ENCODE measurements around the gene ANKS1B. TPM values are rescaled to one million over a fixed set of nuclear protein-coding genes. Genes with fewer than 3 reads are reported as not detected.

Gene ANKS1B
- total and polyA plus RNA-seq, 10 of the 15 experiments (the other 5 are each of a cell fraction or from before 2014, with no cell fraction given) = 0.16 to 1.3 (median 0.82) TPM; not detected in 7

- ChIA-PET RAD21 (ENCODE audit: unreplicated experiment) (no interaction called here), SMC1A (ENCODE audit: uncharacterized antibody, unreplicated experiment) (no interaction called here), CTCF (interaction anchor here (1.5 kb wide), 1 partner anchor 20 kb away, joined by 4 read pairs; no protein-coding TSS in a partner anchor), POLR2A (no interaction called here)
- no peaks in the 10 kb centered on the region for H3K27me3 ChIP-seq (replicated peaks in 1 of 2; ENCODE audit: control insufficient read depth in 2 of 2, insufficient read depth in 2 of 2, low read length in 1 of 2)
- H3K27ac ChIP-seq (ENCODE audit: control insufficient read depth, insufficient read depth) = no peak overlapping the region
- ATAC-seq = no peak
- no peak overlapping the region for H3K4me3 ChIP-seq
- FAIRE-seq = no peak
- H3K4me1 ChIP-seq (ENCODE audit: control insufficient read depth, insufficient read depth, low read length) = no peaks in the 10 kb centered on the region
- in situ Hi-C loops (cut with MboI) (no loop called here), intact Hi-C loops (cut with micrococcal nuclease; ENCODE audit: unreplicated experiment) (no loop called here)
- TF ChIP-seq BACH1 (IDR thresholded peaks at IDR 0.05; ENCODE audit: borderline replicate concordance) (no peak), KLF5 (IDR thresholded peaks at IDR 0.05; ENCODE audit: partially characterized antibody) (no peak), PAX8 (IDR thresholded peaks at IDR 0.05) (no peak), CREM (IDR thresholded peaks at IDR 0.05; ENCODE audit: low read depth) (no peak)
- H4K20me1 ChIP-seq (ENCODE audit: control insufficient read depth, insufficient read depth) = no peaks in the 10 kb centered on the region
- no peaks in the 10 kb centered on the region for H3K36me3 ChIP-seq (ENCODE audit: control insufficient read depth in 2 of 2, insufficient read depth in 2 of 2, low read length in 1 of 2)
- no peak overlapping the region for H3K9ac ChIP-seq (ENCODE audit: control insufficient read depth, insufficient read depth, low read length)
- H3K9me3 ChIP-seq (replicated peaks; ENCODE audit: control insufficient read depth, insufficient read depth, low read length) = no peaks in the 10 kb centered on the region
- no TSS peak for BruUV-seq (replicated peaks)
- H3K79me2 ChIP-seq (ENCODE audit: control insufficient read depth, insufficient read depth, low read length) = no peaks in the 10 kb centered on the region
- no peak overlapping the region for H3K4me2 ChIP-seq (ENCODE audit: control insufficient read depth, insufficient read depth)
- no peak for DNase-seq (ENCODE audit: low read depth, low spot score)
- H2AFZ ChIP-seq (ENCODE audit: control insufficient read depth, low read depth, low read length) = no peak overlapping the region
- 23% methylated on average over 4 of the region's 4 CpGs for WGBS (ENCODE audit: insufficient coverage, insufficient replicate concordance, low lambda C conversion rate, missing lambda C conversion rate)
These were observed 921.6 kb downstream of the ANKS1B start for GRCh38 chr12:99063182-99063581.

DNA sequence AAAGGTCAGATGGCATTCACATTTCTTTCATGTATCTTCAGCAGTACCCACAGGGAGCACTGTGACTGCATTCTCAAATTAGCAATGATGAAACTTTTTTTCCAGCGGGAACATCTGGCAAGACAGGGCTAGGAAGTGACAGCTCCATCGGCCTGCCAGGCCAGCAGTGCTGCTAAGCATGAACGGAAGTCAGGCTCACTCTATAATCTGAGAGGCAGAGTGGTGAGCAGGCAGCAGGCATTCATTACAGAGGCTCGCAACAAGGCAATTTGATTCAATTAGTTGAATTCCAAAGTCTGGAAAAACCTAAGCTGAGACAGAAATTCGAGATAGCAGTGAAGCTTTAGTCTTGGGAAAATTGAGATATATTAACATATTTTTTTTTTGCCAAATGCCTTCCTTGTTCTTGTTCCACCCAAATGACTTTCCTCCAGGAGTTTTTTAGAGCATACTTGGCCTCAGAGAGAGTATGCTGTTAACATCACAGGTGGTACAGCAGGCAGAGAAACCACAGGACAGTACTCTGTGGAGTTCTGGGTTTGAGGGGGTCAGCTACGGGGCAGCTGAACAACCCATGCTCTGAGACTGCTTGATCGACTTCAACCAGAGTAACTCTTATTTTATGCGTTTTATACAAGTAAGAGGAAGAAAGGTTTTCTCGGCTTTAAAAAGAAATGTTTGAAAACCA lies 924.8 kb downstream of the ANKS1B start:
- intact Hi-C loops (cut with micrococcal nuclease; ENCODE audit: unreplicated experiment) = no loop called here
- in situ Hi-C loops (cut with MboI) = no loop called here
- Histone ChIP-seq H2AFZ (ENCODE audit: control insufficient read depth, low read depth, low read length) (no peak overlapping the region), H3K79me2 (ENCODE audit: control insufficient read depth, insufficient read depth, low read length) (no peaks in the 10 kb centered on the region), H3K9ac (ENCODE audit: control insufficient read depth, insufficient read depth, low read length) (no peak overlapping the region), H3K27me3 (replicated peaks in 1 of 2; ENCODE audit: control insufficient read depth in 2 of 2, insufficient read depth in 2 of 2, low read length in 1 of 2) (no peaks in the 10 kb centered on the region), H3K27ac (ENCODE audit: control insufficient read depth, insufficient read depth) (no peak overlapping the region), H4K20me1 (ENCODE audit: control insufficient read depth, insufficient read depth) (no peaks in the 10 kb centered on the region), H3K4me3 (no peak overlapping the region), H3K9me3 (replicated peaks; ENCODE audit: control insufficient read depth, insufficient read depth, low read length) (no peaks in the 10 kb centered on the region), H3K36me3 (ENCODE audit: control insufficient read depth in 2 of 2, insufficient read depth in 2 of 2, low read length in 1 of 2) (no peaks in the 10 kb centered on the region), H3K4me2 (ENCODE audit: control insufficient read depth, insufficient read depth) (no peak overlapping the region), H3K4me1 (ENCODE audit: control insufficient read depth, insufficient read depth, low read length) (no peaks in the 10 kb centered on the region)
- no TSS peak for BruUV-seq (replicated peaks)
- no peak for ATAC-seq
- ChIA-PET SMC1A (ENCODE audit: uncharacterized antibody, unreplicated experiment) (interaction anchor here (1.4 to 1.6 kb wide), 2 partner anchors 16 to 59 kb away, joined by 3 to 5 read pairs; no protein-coding TSS in a partner anchor), CTCF (interaction anchor here (1.2 to 1.3 kb wide), 2 partner anchors 10 to 15 kb away, joined by 3 to 5 read pairs; no protein-coding TSS in a partner anchor), POLR2A (no interaction called here), RAD21 (ENCODE audit: unreplicated experiment) (interaction anchor here (1.3 kb wide), 1 partner anchor 16 kb away, joined by 3 read pairs; no protein-coding TSS in a partner anchor)
- 41% methylated on average over 9 of the region's 9 CpGs for WGBS (ENCODE audit: insufficient coverage, insufficient replicate concordance, low lambda C conversion rate, missing lambda C conversion rate)
- no peak for DNase-seq (ENCODE audit: low read depth, low spot score)
- FAIRE-seq = no peak
- TF ChIP-seq SP1 (IDR thresholded peaks at IDR 0.05; ENCODE audit: low read depth, low read length) (no peak), PRDM15 (CRISPR knock-in tag; IDR thresholded peaks at IDR 0.05) (no peak), LARP7 (IDR thresholded peaks at IDR 0.05) (no peak), JUND (IDR thresholded peaks at IDR 0.05; ENCODE audit: low read depth, low read length) (no peak), KLF5 (IDR thresholded peaks at IDR 0.05; ENCODE audit: partially characterized antibody) (no peak), BACH1 (IDR thresholded peaks at IDR 0.05; ENCODE audit: borderline replicate concordance) (no peak), PML (IDR thresholded peaks at IDR 0.05; ENCODE audit: low read length) (no peak), POLR2AphosphoS2 (IDR thresholded peaks at IDR 0.05; ENCODE audit: low read depth, low read length) (no peak), RB1 (IDR thresholded peaks at IDR 0.05; ENCODE audit: borderline replicate concordance) (no peak), FOS (IDR thresholded peaks at IDR 0.05; ENCODE audit: borderline replicate concordance, extremely low read depth, insufficient read length) (no peak), MYC (IDR thresholded peaks at IDR 0.05; ENCODE audit: insufficient read depth, insufficient read length, insufficient replicate concordance, low read length, severe bottlenecking) (no peak), BCL11A (IDR thresholded peaks at IDR 0.05; ENCODE audit: low read depth, low read length) (no peak), CREB1 (IDR thresholded peaks at IDR 0.05; ENCODE audit: low read depth) (no peak)
